Hepatocyte (in vitro differentiated cells): ENCODE results near the gene YES1.

ENCODE experiments used
- CTCF ChIP-seq: fragments of 200-600 bp; sonication (generic); IDR thresholded peaks from 2 replicates; pipeline ENCODE4 v1.5.1; 2016; ENCODE audit warnings: antibody characterized with exemption, mild to moderate bottlenecking; ENCODE audit not compliant: poor library complexity
- EZH2 ChIP-seq: fragments of 200-600 bp; sonication (generic); IDR thresholded peaks from 2 replicates; pipeline ENCODE4 v1.6.1; 2016; ENCODE audit warnings: antibody characterized with exemption, mild to moderate bottlenecking, borderline replicate concordance

GRCh38 chr18:815353-815752 is 3.3 kb upstream of the YES1 start:
- TF ChIP-seq CTCF = no peak
- no peak for TF ChIP-seq EZH2
